Astrocyte (in vitro differentiated cells and primary cell): ENCODE results near the gene MAPKBP1. TPM values are rescaled to one million over a fixed set of nuclear protein-coding genes. Genes with fewer than 3 reads are reported as not detected.

Source experiments
- DNase-seq: peaks from one replicate; pipeline ENCODE4 v3.0.0-alpha.2; 2010; ENCODE audit warnings: low read depth
- FAIRE-seq: peaks from 2 replicates; lab custom pipeline; 2011; peaks lifted over from hg19 to GRCh38; lab: Jason Lieb, UNC
- H2AFZ ChIP-seq: 2 replicates; pipeline ENCODE4 v1.6.0; 2012; ENCODE audit warnings: low read depth, low read length, inconsistent platforms
- H3K27ac ChIP-seq: 2 replicates; pipeline ENCODE4 v1.5.1; 2011; ENCODE audit warnings: low read depth, low read length, inconsistent platforms
- H3K27me3 ChIP-seq: 2 replicates; pipeline ENCODE4 v1.6.0; 2011; ENCODE audit warnings: low read length, inconsistent platforms; ENCODE audit not compliant: insufficient read depth
- H3K36me3 ChIP-seq: 2 replicates; pipeline ENCODE4 v1.5.1; 2011; ENCODE audit warnings: low read length, inconsistent platforms; ENCODE audit not compliant: insufficient read depth
- H3K4me1 ChIP-seq: 2 replicates; pipeline ENCODE4 v1.5.1; 2011; ENCODE audit warnings: low read length, inconsistent platforms; ENCODE audit not compliant: insufficient read depth
- H3K4me2 ChIP-seq: 2 replicates; pipeline ENCODE4 v1.6.0; 2012; ENCODE audit warnings: low read length, inconsistent platforms
- H3K4me3 ChIP-seq: 2 replicates; pipeline ENCODE4 v1.5.1; 2011; ENCODE audit warnings: low read depth, mild to moderate bottlenecking, low read length, inconsistent platforms; ENCODE audit not compliant: insufficient read depth
- H3K79me2 ChIP-seq: 2 replicates; pipeline ENCODE4 v1.6.0; 2012; ENCODE audit warnings: mild to moderate bottlenecking, low read length, inconsistent platforms; ENCODE audit not compliant: insufficient read depth
- H3K9ac ChIP-seq: 2 replicates; pipeline ENCODE4 v1.6.0; 2012; ENCODE audit warnings: mild to moderate bottlenecking, low read length, inconsistent platforms
- H3K9me3 ChIP-seq: 2 replicates; pipeline ENCODE4 v1.5.1; 2012; ENCODE audit warnings: low read depth, mild to moderate bottlenecking, low read length, inconsistent platforms; ENCODE audit not compliant: insufficient read depth
- H4K20me1 ChIP-seq: 2 replicates; pipeline ENCODE4 v1.6.0; 2012; ENCODE audit warnings: low read length, inconsistent platforms; ENCODE audit not compliant: insufficient read depth
- H3K27ac Mint-ChIP-seq: one replicate; pipeline ENCODE4 v1.8.0; 2021; ENCODE audit warnings: mild to moderate bottlenecking, mixed read lengths; ENCODE audit not compliant: unreplicated experiment
- H3K27me3 Mint-ChIP-seq: one replicate; pipeline ENCODE4 v1.8.0; 2021; ENCODE audit warnings: low read depth, mixed read lengths; ENCODE audit not compliant: unreplicated experiment
- H3K36me3 Mint-ChIP-seq: one replicate; pipeline ENCODE4 v1.8.0; 2021; ENCODE audit warnings: low read depth, mixed read lengths; ENCODE audit not compliant: unreplicated experiment
- H3K4me1 Mint-ChIP-seq: one replicate; pipeline ENCODE4 v1.8.0; 2021; ENCODE audit warnings: low read depth, mixed read lengths; ENCODE audit not compliant: unreplicated experiment
- H3K4me3 Mint-ChIP-seq: one replicate; pipeline ENCODE4 v1.8.0; 2021; ENCODE audit warnings: mild to moderate bottlenecking, moderate library complexity, mixed read lengths; ENCODE audit not compliant: unreplicated experiment
- H3K9me3 Mint-ChIP-seq: one replicate; pipeline ENCODE4 v1.8.0; 2021; ENCODE audit warnings: mild to moderate bottlenecking, mixed read lengths; ENCODE audit not compliant: unreplicated experiment
- CTCF ChIP-seq: IDR thresholded peaks from 2 replicates; pipeline ENCODE4 v1.5.1; 2011; ENCODE audit warnings: low read depth, mild to moderate bottlenecking, inconsistent platforms, low read length, moderate library complexity; ENCODE audit not compliant: insufficient read depth
- EZH2 ChIP-seq: IDR thresholded peaks from 2 replicates; pipeline ENCODE4 v1.6.1; 2012; ENCODE audit warnings: mild to moderate bottlenecking, low read length, inconsistent platforms; ENCODE audit not compliant: insufficient read depth
- total RNA-seq: library from RNA; stranded (reverse); gene quantifications from 2 replicates; pipeline ENCODE4 v1.2.1, GENCODE V29; 2021

Gene MAPKBP1
- total RNA-seq, 1 donor from 2014 or later: 30.8 TPM

GRCh38 chr15:41777421-41777973, 3.2 kb downstream of the MAPKBP1 start:
- no peaks in the 10 kb centered on the region for H3K27me3 ChIP-seq
- peaks cover 6% of the 10 kb centered on the region for H3K36me3 Mint-ChIP-seq
- no peak overlapping the region for H3K27ac Mint-ChIP-seq
- peak overlapping the region; percentile 43 for H3K27ac ChIP-seq
- H3K4me3 ChIP-seq: peak overlapping the region; percentile 12
- peaks cover 71% of the 10 kb centered on the region for H3K79me2 ChIP-seq
- peak overlapping the region; percentile 87 for H3K4me2 ChIP-seq
- peak overlapping the region; percentile 37 for H3K4me3 Mint-ChIP-seq
- FAIRE-seq (no peak), DNase-seq (peak; percentile 39)
- H3K9me3 ChIP-seq: no peaks in the 10 kb centered on the region
- peaks cover 44% of the 10 kb centered on the region for H3K4me1 Mint-ChIP-seq
- no peaks in the 10 kb centered on the region for H3K9me3 Mint-ChIP-seq
- H3K4me1 ChIP-seq: peaks cover 63% of the 10 kb centered on the region
- H4K20me1 ChIP-seq: peaks cover 65% of the 10 kb centered on the region
- peak overlapping the region; percentile 24 for H3K9ac ChIP-seq
- no peak for TF ChIP-seq CTCF
- no peak for TF ChIP-seq EZH2
- no peaks in the 10 kb centered on the region for H3K27me3 Mint-ChIP-seq
- no peak overlapping the region for H2AFZ ChIP-seq
- H3K36me3 ChIP-seq: no peaks in the 10 kb centered on the region

- H3K27ac ChIP-seq: peak overlapping the region; percentile 2
- H3K4me3 Mint-ChIP-seq: no peak overlapping the region
Measured at GRCh38 chr15:41778521-41778920, 4.2 kb downstream of the MAPKBP1 start.

More at GRCh38 chr15:41778521-41778920, 4.2 kb downstream of the MAPKBP1 start:
- Histone ChIP-seq H3K4me2 (peak overlapping the region; percentile 87), H2AFZ (no peak overlapping the region), H3K27me3 (no peaks in the 10 kb centered on the region), H4K20me1 (peaks cover 71% of the 10 kb centered on the region), H3K9ac (peak overlapping the region; percentile 3), H3K36me3 (no peaks in the 10 kb centered on the region), H3K4me3 (no peak overlapping the region), H3K9me3 (no peaks in the 10 kb centered on the region), H3K4me1 (peaks cover 53% of the 10 kb centered on the region), H3K79me2 (peaks cover 82% of the 10 kb centered on the region)
- H3K27me3 Mint-ChIP-seq: no peaks in the 10 kb centered on the region
- peaks cover 4% of the 10 kb centered on the region for H3K36me3 Mint-ChIP-seq
- TF ChIP-seq EZH2 (no peak), CTCF (no peak)
- no peak overlapping the region for H3K27ac Mint-ChIP-seq
- H3K9me3 Mint-ChIP-seq: no peaks in the 10 kb centered on the region
- FAIRE-seq (no peak), DNase-seq (no peak)
- H3K4me1 Mint-ChIP-seq: peaks cover 42% of the 10 kb centered on the region
